Peyer's patch (tissue), 4 donors: ENCODE data around the gene RAP1GAP. TPM values are rescaled to one million over a fixed set of nuclear protein-coding genes. Genes with fewer than 3 reads are reported as not detected.

Experiments
- DNase-seq, 3 donors: peaks; one replicate each; pipeline ENCODE4 v3.0.0-alpha.2; 2017 to 2019
- H3K27ac ChIP-seq, 4 donors: fragments of 200-600 bp; sonication (generic); one replicate each; pipeline ENCODE4 v1.5.1; 2016 to 2019
- H3K27me3 ChIP-seq, 2 donors: fragments of 200-600 bp; sonication (generic); one replicate each; pipeline ENCODE4 v1.5.1; 2019
- H3K36me3 ChIP-seq, 3 donors: fragments of 200-600 bp; sonication (generic); one replicate each; pipeline ENCODE4 v1.5.1; 2016 to 2019
- H3K4me1 ChIP-seq, 4 donors: fragments of 200-600 bp; sonication (generic); one replicate each; pipeline ENCODE4 v1.5.1; 2016 to 2019
- H3K4me3 ChIP-seq, 4 donors: fragments of 200-600 bp; sonication (generic); 1 replicate in 3 of 4; 2 replicates in 1 of 4; pipeline ENCODE4 v1.5.1; 2016 to 2019; ENCODE audit warnings: mild to moderate bottlenecking in 1 of 4
- H3K9me3 ChIP-seq, 4 donors: fragments of 200-600 bp; sonication (generic); one replicate each; pipeline ENCODE4 v1.5.1; 2016 to 2019; ENCODE audit warnings: mild to moderate bottlenecking in 1 of 4
- POLR2A ChIP-seq, 2 donors: fragments of 450-650 bp; IDR thresholded peaks; one replicate each; pipeline ENCODE4 v1.5.1; 2017; ENCODE audit warnings: antibody characterized with exemption in 2 of 2, mild to moderate bottlenecking in 2 of 2, moderate library complexity in 2 of 2
- total RNA-seq, 4 donors: library from RNA; depleted of rRNA; stranded (reverse); fragments of >200 nt; gene quantifications; one replicate each; pipeline ENCODE4 v1.1.0, GENCODE V29; 2016
- TF ChIP-seq, protein P1 (sequence below), 6 experiments: fragments of 450-650 bp in 4 of 6; fragments of 200-600 bp in 2 of 6; sonication (generic) in 1 of 6; IDR thresholded peaks; one replicate each; pipeline ENCODE4 v1.5.1; 2017 to 2019; ENCODE audit warnings: antibody characterized with exemption in 6 of 6, mild to moderate bottlenecking in 3 of 6, moderate library complexity in 1 of 6

RAP1GAP gene
- total RNA-seq, 4 donors from 2014 or later: 32.2 to 65.3 (median 57.0) TPM

- H3K27ac ChIP-seq: no peak overlapping the region
- no peak overlapping the region for H3K4me3 ChIP-seq
- peaks cover 0 to 11% (median 0%) of the 10 kb centered on the region in 4 donors for H3K4me1 ChIP-seq
- no peaks in the 10 kb centered on the region for H3K9me3 ChIP-seq
- TF ChIP-seq, protein P1, sequence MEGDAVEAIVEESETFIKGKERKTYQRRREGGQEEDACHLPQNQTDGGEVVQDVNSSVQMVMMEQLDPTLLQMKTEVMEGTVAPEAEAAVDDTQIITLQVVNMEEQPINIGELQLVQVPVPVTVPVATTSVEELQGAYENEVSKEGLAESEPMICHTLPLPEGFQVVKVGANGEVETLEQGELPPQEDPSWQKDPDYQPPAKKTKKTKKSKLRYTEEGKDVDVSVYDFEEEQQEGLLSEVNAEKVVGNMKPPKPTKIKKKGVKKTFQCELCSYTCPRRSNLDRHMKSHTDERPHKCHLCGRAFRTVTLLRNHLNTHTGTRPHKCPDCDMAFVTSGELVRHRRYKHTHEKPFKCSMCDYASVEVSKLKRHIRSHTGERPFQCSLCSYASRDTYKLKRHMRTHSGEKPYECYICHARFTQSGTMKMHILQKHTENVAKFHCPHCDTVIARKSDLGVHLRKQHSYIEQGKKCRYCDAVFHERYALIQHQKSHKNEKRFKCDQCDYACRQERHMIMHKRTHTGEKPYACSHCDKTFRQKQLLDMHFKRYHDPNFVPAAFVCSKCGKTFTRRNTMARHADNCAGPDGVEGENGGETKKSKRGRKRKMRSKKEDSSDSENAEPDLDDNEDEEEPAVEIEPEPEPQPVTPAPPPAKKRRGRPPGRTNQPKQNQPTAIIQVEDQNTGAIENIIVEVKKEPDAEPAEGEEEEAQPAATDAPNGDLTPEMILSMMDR (IDR thresholded peaks at IDR 0.05): no peak
- no peak for TF ChIP-seq POLR2A (IDR thresholded peaks at IDR 0.05)
- no peaks in the 10 kb centered on the region for H3K36me3 ChIP-seq
- no peaks in the 10 kb centered on the region for H3K27me3 ChIP-seq
- no peak for DNase-seq
Measured at GRCh38 chr1:21626921-21627339, 42.2 kb downstream of the RAP1GAP start.

GRCh38 chr1:21625390-21626190, 43.6 kb downstream of the RAP1GAP start:
- peaks cover 0 to 7% (median 0%) of the 10 kb centered on the region in 4 donors for H3K4me1 ChIP-seq
- no peak overlapping the region for H3K27ac ChIP-seq
- no peaks in the 10 kb centered on the region for H3K36me3 ChIP-seq
- DNase-seq: no peak
- no peaks in the 10 kb centered on the region for H3K9me3 ChIP-seq
- TF ChIP-seq, protein P1 (IDR thresholded peaks at IDR 0.05): no peak
- TF ChIP-seq POLR2A (IDR thresholded peaks at IDR 0.05): no peak
- H3K27me3 ChIP-seq: no peaks in the 10 kb centered on the region
- no peak overlapping the region for H3K4me3 ChIP-seq

GRCh38 chr1:21624571-21625389, 44.4 kb downstream of the RAP1GAP start:
- no peaks in the 10 kb centered on the region for H3K36me3 ChIP-seq
- H3K27me3 ChIP-seq: no peaks in the 10 kb centered on the region
- no peaks in the 10 kb centered on the region for H3K9me3 ChIP-seq
- no peak overlapping the region for H3K4me3 ChIP-seq
- peaks cover 0 to 7% (median 0%) of the 10 kb centered on the region in 4 donors for H3K4me1 ChIP-seq
- H3K27ac ChIP-seq: no peak overlapping the region
- TF ChIP-seq, protein P1 (IDR thresholded peaks at IDR 0.05): no peak
- no peak for TF ChIP-seq POLR2A (IDR thresholded peaks at IDR 0.05)
- no peak for DNase-seq

- Histone ChIP-seq H3K27ac (peak overlapping the region in 3 of 4 donors; percentile 25 to 73 (median 60)), H3K4me1 (peaks cover 0 to 7% (median 0%) of the 10 kb centered on the region in 4 donors), H3K27me3 (no peaks in the 10 kb centered on the region), H3K36me3 (no peaks in the 10 kb centered on the region), H3K9me3 (no peaks in the 10 kb centered on the region), H3K4me3 (no peak overlapping the region)
- DNase-seq: peak in 2 of 3 donors; percentile 70 to 81
- TF ChIP-seq, protein P1 (IDR thresholded peaks at IDR 0.05): no peak
- TF ChIP-seq POLR2A (IDR thresholded peaks at IDR 0.05): no peak
Measured at GRCh38 chr1:21623410-21623961, 45.7 kb downstream of the RAP1GAP start.

- H3K4me1 ChIP-seq: peaks cover 0 to 7% (median 0%) of the 10 kb centered on the region in 4 donors
- TF ChIP-seq POLR2A (IDR thresholded peaks at IDR 0.05): no peak
- TF ChIP-seq, protein P1 (IDR thresholded peaks at IDR 0.05): no peak
Measured at GRCh38 chr1:21622466-21623315, 46.5 kb downstream of the RAP1GAP start.

More at GRCh38 chr1:21622466-21623315, 46.5 kb downstream of the RAP1GAP start:
- DNase-seq: peak in 2 of 3 donors; percentile 70 to 82
- peak overlapping the region in 3 of 4 donors; percentile 32 to 64 (median 53) for H3K4me3 ChIP-seq
- no peaks in the 10 kb centered on the region for H3K27me3 ChIP-seq
- no peaks in the 10 kb centered on the region for H3K36me3 ChIP-seq
- no peaks in the 10 kb centered on the region for H3K9me3 ChIP-seq
- peak overlapping the region in 3 of 4 donors; percentile 25 to 73 (median 60) for H3K27ac ChIP-seq
